Measurements from ENCODE around the gene PCYT2. TPM values are rescaled to one million over a fixed set of nuclear protein-coding genes. Genes with fewer than 3 reads are reported as not detected.

PCYT2 gene
- total and polyA plus RNA-seq, 9 of the 15 experiments (the other 6 are each of a cell fraction or from before 2014, with no cell fraction given): 0.92 to 134 (median 82.5) TPM

GRCh38 chr17:81860756-81861568, 50.2 kb downstream of the PCYT2 start (continued):
- TF ChIP-seq, protein P1, sequence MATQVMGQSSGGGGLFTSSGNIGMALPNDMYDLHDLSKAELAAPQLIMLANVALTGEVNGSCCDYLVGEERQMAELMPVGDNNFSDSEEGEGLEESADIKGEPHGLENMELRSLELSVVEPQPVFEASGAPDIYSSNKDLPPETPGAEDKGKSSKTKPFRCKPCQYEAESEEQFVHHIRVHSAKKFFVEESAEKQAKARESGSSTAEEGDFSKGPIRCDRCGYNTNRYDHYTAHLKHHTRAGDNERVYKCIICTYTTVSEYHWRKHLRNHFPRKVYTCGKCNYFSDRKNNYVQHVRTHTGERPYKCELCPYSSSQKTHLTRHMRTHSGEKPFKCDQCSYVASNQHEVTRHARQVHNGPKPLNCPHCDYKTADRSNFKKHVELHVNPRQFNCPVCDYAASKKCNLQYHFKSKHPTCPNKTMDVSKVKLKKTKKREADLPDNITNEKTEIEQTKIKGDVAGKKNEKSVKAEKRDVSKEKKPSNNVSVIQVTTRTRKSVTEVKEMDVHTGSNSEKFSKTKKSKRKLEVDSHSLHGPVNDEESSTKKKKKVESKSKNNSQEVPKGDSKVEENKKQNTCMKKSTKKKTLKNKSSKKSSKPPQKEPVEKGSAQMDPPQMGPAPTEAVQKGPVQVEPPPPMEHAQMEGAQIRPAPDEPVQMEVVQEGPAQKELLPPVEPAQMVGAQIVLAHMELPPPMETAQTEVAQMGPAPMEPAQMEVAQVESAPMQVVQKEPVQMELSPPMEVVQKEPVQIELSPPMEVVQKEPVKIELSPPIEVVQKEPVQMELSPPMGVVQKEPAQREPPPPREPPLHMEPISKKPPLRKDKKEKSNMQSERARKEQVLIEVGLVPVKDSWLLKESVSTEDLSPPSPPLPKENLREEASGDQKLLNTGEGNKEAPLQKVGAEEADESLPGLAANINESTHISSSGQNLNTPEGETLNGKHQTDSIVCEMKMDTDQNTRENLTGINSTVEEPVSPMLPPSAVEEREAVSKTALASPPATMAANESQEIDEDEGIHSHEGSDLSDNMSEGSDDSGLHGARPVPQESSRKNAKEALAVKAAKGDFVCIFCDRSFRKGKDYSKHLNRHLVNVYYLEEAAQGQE (IDR thresholded peaks at IDR 0.05; ENCODE audit: borderline replicate concordance): no peak
- TF ChIP-seq, protein P1 (CRISPR knock-in tag; IDR thresholded peaks at IDR 0.05; ENCODE audit: low read depth): no peak
- TF ChIP-seq CHD4 (IDR thresholded peaks at IDR 0.05; ENCODE audit: insufficient read depth, insufficient replicate concordance, low read depth, low read length, poor library complexity, severe bottlenecking) (no peak), GTF2F1 (IDR thresholded peaks at IDR 0.05; ENCODE audit: low read depth, low read length) (no peak; the same call in 1 of the 2 replicates), FOXJ2 (tag; IDR thresholded peaks at IDR 0.05) (peak; percentile 99), MYNN (IDR thresholded peaks at IDR 0.05) (no peak), MYNN (CRISPR knock-in tag; IDR thresholded peaks at IDR 0.05) (no peak), HSF4 (CRISPR knock-in tag; IDR thresholded peaks at IDR 0.05; ENCODE audit: borderline replicate concordance) (no peak), ZBTB5 (IDR thresholded peaks at IDR 0.05) (no peak), FOXA3 (CRISPR knock-in tag; conservative IDR thresholded peaks at IDR 0.05 in 1 of 2, IDR thresholded peaks at IDR 0.05 in 1 of 2) (no peak), CBFA2T2 (conservative IDR thresholded peaks at IDR 0.05) (no peak), HCFC1 (IDR thresholded peaks at IDR 0.05; ENCODE audit: low read depth, low read length) (peak; percentile 52), ZBED1 (IDR thresholded peaks at IDR 0.05) (no peak), ZNF551 (CRISPR knock-in tag; IDR thresholded peaks at IDR 0.05) (no peak), ESRRB (CRISPR knock-in tag; IDR thresholded peaks at IDR 0.05; ENCODE audit: borderline replicate concordance) (no peak), ILF3 (IDR thresholded peaks at IDR 0.05; ENCODE audit: borderline replicate concordance) (no peak; the same call in 1 of the 2 replicates), TAF9B (IDR thresholded peaks at IDR 0.05; ENCODE audit: partially characterized antibody) (no peak), SNRNP70 (optimal IDR thresholded peaks at IDR 0.05; ENCODE audit: low read depth, low read length) (no peak), ZNF584 (CRISPR knock-in tag; IDR thresholded peaks at IDR 0.05; ENCODE audit: low read depth) (peak; percentile 100), SMARCE1 (IDR thresholded peaks at IDR 0.05) (no peak)
